Nephron (organoid): ENCODE data around the gene SLC25A30.

Experiments used
- H3K27ac Mint-ChIP-seq, 3 experiments: 2 replicates each; pipeline ENCODE4 v1.8.0; 2020; ENCODE audit warnings: mixed read lengths in 3 of 3, mild to moderate bottlenecking in 2 of 3, moderate library complexity in 1 of 3
- H3K27me3 Mint-ChIP-seq: 2 replicates; pipeline ENCODE4 v1.8.0; 2021; ENCODE audit warnings: low read depth, mild to moderate bottlenecking, moderate library complexity, mixed read lengths
- H3K36me3 Mint-ChIP-seq: 2 replicates; pipeline ENCODE4 v1.8.0; 2020; ENCODE audit warnings: low read depth, mixed read lengths
- H3K4me1 Mint-ChIP-seq: 2 replicates; pipeline ENCODE4 v1.8.0; 2020; ENCODE audit warnings: mixed read lengths
- H3K4me3 Mint-ChIP-seq, 3 experiments: 2 replicates each; pipeline ENCODE4 v1.8.0; 2020; ENCODE audit warnings: mild to moderate bottlenecking in 3 of 3, mixed read lengths in 3 of 3, moderate library complexity in 2 of 3
- H3K9me3 Mint-ChIP-seq: 2 replicates; pipeline ENCODE4 v1.8.0; 2020; ENCODE audit warnings: mixed read lengths
- TF ChIP-seq, protein P1 (sequence below), 3 experiments: fragments of 200-600 bp; sonication (generic); IDR thresholded peaks; one replicate each; pipeline ENCODE4 v1.5.0; 2021; ENCODE audit warnings: antibody characterized with exemption in 3 of 3; ENCODE audit not compliant: unreplicated experiment in 3 of 3

SLC25A30 gene

DNA sequence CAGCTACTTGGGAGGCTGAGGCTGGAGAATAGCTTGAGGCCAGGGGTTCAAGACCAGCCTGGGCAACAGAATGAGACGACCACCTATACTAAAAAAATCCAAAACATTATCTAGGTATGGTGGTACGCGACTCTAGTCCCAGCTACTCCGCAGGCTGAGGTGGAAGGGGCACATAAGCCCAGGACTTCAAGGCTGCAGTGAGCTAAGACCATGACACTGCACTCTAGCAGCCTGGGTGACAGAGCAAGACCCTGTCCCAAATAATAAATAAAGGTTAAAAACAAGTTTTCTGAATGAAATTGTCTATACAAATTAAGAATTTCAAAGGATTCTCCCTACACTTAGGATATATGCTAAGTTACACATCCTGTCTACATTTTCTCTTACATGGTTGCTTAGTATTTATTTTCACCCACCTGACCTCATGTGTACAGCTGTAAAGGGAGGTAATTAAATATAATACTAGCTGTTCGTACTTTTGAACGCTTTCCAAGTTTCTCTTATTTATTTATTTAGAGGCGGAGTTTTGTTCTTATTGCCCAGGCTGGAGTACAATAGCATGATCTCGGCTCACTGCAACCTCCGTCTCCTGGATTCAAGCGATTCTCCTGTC, 1.6 kb downstream of the SLC25A30 start:
- Mint-ChIP-seq H3K36me3 (peaks cover under 1% of the 10 kb centered on the region), H3K4me1 (peaks cover 40% of the 10 kb centered on the region), H3K27me3 (peaks cover 5% of the 10 kb centered on the region), H3K27ac (peak overlapping the region; percentile 65 to 84 (median 78)), H3K9me3 (no peaks in the 10 kb centered on the region), H3K4me3 (peak overlapping the region; percentile 89 to 94 (median 92))
- TF ChIP-seq, protein P1, sequence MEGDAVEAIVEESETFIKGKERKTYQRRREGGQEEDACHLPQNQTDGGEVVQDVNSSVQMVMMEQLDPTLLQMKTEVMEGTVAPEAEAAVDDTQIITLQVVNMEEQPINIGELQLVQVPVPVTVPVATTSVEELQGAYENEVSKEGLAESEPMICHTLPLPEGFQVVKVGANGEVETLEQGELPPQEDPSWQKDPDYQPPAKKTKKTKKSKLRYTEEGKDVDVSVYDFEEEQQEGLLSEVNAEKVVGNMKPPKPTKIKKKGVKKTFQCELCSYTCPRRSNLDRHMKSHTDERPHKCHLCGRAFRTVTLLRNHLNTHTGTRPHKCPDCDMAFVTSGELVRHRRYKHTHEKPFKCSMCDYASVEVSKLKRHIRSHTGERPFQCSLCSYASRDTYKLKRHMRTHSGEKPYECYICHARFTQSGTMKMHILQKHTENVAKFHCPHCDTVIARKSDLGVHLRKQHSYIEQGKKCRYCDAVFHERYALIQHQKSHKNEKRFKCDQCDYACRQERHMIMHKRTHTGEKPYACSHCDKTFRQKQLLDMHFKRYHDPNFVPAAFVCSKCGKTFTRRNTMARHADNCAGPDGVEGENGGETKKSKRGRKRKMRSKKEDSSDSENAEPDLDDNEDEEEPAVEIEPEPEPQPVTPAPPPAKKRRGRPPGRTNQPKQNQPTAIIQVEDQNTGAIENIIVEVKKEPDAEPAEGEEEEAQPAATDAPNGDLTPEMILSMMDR (IDR thresholded peaks at IDR 0.05; ENCODE audit: unreplicated experiment in 3 of 3): no peak

DNA sequence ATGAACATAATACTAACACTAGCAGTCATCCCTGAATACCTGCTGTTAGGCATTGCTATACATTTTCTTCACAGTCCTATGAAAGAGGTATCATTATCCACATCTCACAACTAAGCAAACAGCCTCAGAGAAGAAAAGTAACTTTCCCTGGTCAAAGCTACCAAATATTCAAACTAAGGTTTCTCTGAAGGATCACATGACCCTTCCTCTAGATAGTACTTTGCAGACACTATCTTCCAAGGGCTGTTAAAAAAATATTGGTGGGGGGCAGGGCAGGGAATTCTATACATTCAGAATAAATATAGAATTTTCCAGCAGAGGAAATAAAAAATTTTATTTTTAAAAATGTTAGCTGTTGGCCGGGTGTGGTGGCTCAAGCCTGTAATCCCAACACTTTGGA, 3.1 kb downstream of the SLC25A30 start:
- Mint-ChIP-seq H3K36me3 (peaks cover 8% of the 10 kb centered on the region), H3K27ac (peak overlapping the region; percentile 80 to 97 (median 95)), H3K27me3 (peaks cover under 1% of the 10 kb centered on the region), H3K9me3 (no peaks in the 10 kb centered on the region), H3K4me1 (peaks cover 46% of the 10 kb centered on the region), H3K4me3 (peak overlapping the region; percentile 60 to 64 (median 62))
- TF ChIP-seq, protein P1 (IDR thresholded peaks at IDR 0.05; ENCODE audit: unreplicated experiment in 3 of 3): no peak

DNA sequence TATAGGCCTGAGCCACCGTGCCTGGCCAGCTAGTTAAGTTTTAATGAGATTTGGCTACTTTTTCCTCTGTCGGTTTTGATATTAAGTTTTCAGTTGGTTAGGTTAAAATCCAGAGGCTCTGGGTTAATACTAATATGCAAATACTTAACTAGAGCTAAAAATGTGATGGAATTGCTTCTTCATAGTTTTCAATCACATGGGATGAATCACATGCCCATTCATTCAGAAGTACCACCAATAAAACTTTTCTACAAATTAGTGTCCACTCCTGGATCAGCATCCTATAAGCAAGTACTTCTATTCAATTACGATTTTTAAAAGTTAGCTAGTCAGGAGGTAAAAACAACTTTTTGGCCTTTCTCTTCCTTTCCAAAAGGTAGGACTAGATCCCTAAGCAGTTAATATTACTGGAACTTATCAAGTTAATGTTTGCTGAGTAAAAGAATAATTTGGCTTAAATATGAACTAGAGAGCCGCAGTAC, 4.3 kb downstream of the SLC25A30 start:
- H3K27me3 Mint-ChIP-seq: no peaks in the 10 kb centered on the region
- peak overlapping the region; percentile 60 to 64 (median 62) for H3K4me3 Mint-ChIP-seq
- H3K27ac Mint-ChIP-seq: peak overlapping the region; percentile 80 to 97 (median 95)
- TF ChIP-seq, protein P1 (IDR thresholded peaks at IDR 0.05; ENCODE audit: unreplicated experiment in 3 of 3): no peak
- H3K9me3 Mint-ChIP-seq: no peaks in the 10 kb centered on the region
- peaks cover 46% of the 10 kb centered on the region for H3K4me1 Mint-ChIP-seq
- H3K36me3 Mint-ChIP-seq: peaks cover 12% of the 10 kb centered on the region

DNA sequence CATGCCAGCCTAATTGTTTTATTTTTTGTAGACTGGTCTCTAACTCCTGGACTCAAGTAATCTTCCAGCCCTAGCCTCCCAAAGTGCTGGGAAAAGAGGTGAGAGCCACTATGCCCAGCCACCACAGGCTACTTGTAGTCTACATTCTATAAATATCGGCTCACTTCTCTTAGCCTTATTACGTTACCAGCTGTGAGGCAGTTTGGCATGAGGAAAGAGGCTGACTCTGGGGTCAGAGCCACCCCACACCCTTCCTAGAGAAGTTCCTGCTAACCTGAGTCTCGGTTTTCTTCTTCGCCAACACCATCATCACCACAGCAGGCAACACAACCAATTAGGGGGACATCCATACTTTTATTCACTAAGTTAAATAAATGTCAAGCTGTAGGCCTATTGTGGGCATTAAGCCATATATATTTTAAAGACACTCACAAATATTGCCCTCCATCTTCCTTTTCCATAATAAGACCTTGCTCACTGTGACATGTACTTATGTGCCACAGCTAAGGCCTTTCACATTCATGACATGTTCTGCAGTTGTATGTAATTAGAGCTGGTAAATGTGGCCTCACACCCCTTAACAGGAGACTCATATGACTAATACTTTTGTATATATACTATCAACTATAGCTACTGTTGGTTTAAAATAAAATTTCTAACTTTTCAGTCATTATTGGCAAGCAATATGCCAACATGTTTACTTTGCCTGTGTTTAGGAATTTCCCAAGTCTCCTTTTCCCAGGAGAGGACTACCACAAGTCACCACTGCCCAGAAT, 5.7 kb downstream of the SLC25A30 start:
- TF ChIP-seq, protein P1 (IDR thresholded peaks at IDR 0.05; ENCODE audit: unreplicated experiment in 3 of 3): no peak
- no peak overlapping the region for H3K4me3 Mint-ChIP-seq
- H3K9me3 Mint-ChIP-seq: no peaks in the 10 kb centered on the region
- peaks cover 40% of the 10 kb centered on the region for H3K4me1 Mint-ChIP-seq
- H3K36me3 Mint-ChIP-seq: peaks cover 24% of the 10 kb centered on the region
- peak overlapping the region in 2 of 3 experiments; percentile 6 to 8 for H3K27ac Mint-ChIP-seq
- no peaks in the 10 kb centered on the region for H3K27me3 Mint-ChIP-seq

DNA sequence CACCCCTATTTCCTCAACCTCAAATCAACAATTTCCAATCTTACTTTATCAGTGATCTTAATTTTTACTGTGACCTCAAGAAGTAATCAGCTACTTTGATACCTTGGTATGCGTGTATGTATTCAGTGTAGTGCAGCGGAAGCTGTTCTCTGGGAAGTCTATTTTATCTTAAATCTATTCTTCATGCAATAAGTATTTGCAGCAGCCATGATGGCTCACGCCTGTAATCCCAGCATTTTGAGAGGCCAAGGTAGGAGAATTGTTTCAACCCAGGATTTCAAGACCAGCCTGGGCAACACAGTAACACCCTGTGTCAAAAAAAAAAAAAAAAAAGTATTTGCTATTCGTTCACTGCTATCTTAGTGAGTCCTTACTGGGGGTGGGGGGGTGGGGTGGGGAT, 6.5 kb downstream of the SLC25A30 start:
- peaks cover 32% of the 10 kb centered on the region for H3K4me1 Mint-ChIP-seq
- H3K27ac Mint-ChIP-seq: peak overlapping the region; percentile 43 to 77 (median 71)
- TF ChIP-seq, protein P1 (IDR thresholded peaks at IDR 0.05; ENCODE audit: unreplicated experiment in 3 of 3): no peak
- H3K4me3 Mint-ChIP-seq: no peak overlapping the region
- peaks cover 28% of the 10 kb centered on the region for H3K36me3 Mint-ChIP-seq
- no peaks in the 10 kb centered on the region for H3K9me3 Mint-ChIP-seq
- no peaks in the 10 kb centered on the region for H3K27me3 Mint-ChIP-seq
